ENCODE results near the gene RGL2.
"Not testable (repeated sequence)": the region's sequence is repeated elsewhere in the genome, so short reads cannot be mapped to it uniquely, and the experiment has no call there.

The RGL2 gene, protein sequence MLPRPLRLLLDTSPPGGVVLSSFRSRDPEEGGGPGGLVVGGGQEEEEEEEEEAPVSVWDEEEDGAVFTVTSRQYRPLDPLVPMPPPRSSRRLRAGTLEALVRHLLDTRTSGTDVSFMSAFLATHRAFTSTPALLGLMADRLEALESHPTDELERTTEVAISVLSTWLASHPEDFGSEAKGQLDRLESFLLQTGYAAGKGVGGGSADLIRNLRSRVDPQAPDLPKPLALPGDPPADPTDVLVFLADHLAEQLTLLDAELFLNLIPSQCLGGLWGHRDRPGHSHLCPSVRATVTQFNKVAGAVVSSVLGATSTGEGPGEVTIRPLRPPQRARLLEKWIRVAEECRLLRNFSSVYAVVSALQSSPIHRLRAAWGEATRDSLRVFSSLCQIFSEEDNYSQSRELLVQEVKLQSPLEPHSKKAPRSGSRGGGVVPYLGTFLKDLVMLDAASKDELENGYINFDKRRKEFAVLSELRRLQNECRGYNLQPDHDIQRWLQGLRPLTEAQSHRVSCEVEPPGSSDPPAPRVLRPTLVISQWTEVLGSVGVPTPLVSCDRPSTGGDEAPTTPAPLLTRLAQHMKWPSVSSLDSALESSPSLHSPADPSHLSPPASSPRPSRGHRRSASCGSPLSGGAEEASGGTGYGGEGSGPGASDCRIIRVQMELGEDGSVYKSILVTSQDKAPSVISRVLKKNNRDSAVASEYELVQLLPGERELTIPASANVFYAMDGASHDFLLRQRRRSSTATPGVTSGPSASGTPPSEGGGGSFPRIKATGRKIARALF

DNA sequence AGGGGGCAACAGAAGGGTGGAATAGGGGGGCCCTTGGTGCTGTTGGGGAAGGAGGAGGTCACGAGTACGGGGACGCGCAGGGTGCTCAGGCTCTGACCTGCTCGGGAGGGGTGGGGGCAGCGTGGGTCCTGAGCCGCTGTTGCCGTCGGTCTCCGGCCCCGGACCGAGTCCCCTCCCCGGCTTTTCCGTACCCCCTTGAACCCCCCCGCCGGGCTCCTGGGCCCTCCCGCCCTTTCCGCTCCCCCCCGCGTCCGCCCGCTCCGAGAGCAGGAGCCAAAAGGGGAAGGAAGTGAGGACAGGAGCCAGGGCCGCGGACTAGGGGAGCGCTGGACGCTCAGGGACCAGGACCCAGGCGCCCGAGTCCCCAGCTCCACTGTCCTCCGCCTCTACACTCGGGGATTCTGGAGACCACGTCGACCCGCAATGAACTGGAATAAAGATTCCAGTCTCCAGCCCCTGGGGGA lies at the start of gene RGL2:
RGL2 (minus strand) TSS at position 170 of the 464 bp plus-strand sequence. CDS start 332 bp downstream, outside the sequence.
- DNase-seq = peak; percentile 58

DNA sequence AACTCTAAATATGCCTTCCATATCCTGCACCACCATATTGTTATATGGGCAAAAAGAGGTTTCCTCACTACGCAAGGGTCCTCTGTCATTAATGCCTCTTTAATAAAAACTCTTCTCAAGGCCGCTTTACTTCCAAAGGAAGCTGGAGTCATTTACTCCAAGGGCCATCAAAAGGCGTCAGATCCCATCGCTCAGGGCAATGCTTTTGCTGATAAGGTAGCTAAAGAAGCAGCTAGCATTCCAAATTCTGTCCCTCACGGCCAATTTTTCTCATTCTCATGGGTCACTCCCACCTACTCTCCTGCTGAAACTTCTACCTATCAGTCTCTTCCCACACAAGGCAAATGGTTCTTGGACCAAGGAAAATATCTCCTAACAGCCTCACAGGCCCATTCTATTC lies 49.1 kb upstream of the RGL2 start:
- no peak for DNase-seq

DNA sequence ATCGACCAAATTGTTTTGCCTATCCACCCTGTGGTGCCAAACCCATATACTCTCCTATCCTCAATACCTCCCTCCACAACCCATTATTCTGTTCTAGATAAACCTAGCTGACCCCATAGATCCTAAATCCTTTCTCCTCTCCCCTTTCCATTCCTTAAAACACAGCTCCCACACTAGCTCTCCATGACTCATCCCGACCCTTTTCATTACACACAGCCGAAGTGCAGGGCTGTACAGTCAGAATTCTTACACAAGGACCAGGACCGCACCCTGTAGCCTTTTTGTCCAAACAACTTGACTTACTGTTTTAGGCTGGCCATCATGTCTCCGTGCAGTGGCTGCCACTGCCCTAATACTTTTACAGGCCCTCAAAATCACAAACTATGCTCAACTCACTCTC lies 48.2 kb upstream of the RGL2 start:
- DNase-seq = not testable (repeated sequence)

DNA sequence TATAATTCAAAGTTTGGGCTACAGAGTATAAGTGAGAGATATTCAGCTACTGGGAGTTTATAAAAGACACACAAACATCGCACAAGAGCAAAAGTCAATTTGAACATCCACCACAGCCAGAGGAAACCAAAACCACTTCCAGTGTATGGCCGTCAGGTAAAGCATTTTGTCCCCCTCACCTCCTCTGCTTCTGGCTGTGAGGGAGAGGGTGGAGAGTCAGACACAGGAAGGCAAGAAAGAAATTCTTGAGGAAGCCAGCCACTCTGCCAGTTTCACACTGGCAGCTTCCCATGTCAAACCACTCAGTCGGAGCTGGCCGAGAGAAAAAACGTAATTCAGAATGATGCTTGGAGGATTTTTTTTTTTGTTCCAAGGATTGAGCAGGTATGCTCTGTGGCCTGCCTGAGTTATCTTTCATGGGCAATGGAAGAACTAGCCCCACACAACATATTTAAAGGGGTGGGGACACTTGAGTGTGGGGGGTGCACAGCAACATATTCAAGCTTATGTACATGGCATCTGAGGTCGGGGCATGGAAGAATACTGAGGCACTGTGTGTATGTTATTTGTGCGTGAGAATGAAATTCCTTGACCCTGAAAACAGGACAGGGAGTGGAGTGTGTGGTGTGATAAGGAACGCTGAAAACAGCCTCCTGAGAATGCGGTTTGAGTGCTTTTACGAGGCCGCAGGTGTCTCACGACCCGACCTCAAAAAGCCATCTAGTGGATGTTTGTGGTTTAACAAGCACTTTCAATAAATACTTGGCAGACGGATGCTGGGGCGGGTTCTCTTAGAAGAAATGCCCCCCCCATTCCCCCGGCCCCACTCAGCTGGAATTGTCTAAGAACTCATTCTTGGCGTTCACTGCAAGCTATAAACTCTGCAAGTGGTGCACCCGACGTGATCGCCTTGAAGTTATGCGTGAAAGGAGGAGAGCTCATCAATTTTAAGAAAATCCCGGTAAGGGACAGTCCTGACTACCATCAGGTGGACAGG lies 46.3 kb upstream of the RGL2 start:
- peak; percentile 70 for DNase-seq

DNA sequence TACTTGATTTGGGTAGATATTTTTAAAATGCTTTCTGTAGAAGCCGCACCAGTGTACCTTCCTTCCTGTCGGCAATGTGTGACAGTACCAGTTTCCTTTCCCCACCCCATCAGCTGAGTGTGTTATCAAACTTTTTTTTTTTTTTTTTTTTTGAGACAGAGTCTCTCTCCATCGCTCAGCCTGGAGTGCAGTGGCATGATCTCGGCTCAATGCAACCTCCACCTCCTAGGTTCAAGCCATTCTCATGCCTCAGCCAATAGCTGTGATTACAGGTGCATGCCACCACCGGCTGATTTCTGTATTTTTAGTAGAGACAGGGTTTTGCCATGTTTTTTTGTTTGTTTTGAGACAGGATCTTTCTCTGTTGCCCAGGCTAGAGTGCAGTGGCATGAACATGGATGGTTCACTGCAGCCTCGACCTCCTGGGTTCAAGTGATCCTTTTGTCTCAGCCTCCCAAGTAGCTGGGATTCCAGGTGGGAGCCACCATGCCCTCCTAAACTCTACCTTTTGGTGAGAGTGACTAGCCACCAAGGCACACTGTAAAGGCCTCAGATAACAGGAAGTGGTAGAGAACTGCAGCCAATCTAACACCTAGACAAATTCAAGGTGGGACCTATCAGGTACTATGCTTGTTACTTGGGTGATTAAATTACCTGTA lies 45.3 kb upstream of the RGL2 start:
- peak; percentile 41 for DNase-seq

DNA sequence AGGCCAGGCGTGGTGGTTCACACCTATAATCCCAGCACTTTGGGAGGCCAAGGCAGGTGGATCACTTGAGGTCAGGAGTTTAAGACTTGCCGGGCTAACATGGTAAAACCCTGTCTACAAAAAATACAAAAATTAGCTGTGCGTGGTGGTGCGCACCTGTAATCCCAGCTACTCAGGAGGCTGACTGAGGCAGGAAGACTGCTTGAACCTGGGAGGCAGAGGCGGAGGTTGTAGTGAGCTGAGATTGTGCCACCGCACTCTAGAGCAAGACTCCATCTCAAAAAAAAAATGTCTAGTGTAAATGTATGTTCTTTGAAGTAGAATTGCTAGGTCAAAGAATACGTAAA lies 44.8 kb upstream of the RGL2 start:
- DNase-seq = not testable (repeated sequence)

DNA sequence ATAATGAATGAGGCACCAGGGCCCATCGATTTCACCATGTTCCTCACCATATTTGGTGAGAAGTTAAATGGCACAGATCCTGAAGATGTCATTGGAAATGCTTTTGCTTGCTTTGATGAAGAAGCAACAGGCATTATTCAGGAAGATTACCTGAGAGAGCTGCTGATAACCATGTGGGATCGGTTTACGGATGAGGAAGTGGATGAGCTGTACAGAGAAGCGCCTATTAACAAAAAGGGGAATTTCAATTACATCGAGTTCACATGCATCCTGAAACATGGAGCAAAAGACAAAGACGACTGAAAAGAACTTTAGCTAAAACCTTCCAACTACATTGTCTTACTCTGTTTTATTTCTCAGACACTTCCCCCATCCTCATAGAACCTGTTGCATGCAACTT lies 40.5 kb upstream of the RGL2 start:
- no peak for DNase-seq

DNA sequence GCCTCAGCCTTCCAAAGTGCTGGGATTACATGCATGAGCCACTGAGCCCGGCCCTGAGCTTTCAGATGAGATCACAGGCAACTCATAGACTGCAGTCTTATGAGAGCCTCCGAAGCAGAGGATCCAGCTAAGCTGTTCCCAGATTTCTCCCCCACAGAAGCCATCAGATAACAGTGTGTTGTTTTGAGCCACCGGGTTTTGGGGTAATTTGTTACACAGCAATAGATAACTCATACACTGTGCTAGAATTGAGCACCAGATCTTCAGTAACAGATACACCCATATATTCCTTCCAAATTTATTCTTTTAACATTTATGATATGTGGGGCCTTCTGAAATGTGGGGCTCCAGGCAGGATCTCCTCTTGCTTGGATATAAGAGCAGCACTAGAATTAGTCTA lies 37.8 kb upstream of the RGL2 start:
- no peak for DNase-seq

DNA sequence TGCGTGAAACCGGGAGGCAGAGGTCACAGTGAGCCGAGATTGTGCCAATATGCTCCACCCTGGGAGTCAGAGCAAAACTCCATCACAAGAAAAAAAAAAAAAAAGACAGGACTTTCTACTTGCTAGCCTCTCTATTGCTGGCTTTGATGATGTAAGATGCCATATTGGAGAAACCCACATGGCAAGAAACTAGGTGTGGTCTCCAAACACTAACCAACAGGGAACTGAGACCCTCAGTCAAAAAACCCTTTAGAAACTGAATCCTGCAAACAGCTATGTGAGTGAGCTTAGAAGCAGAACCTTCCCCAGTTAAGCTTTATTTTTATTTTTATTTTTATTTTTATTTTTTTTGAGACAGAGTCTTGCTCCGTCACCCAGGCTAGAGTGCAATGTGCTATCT lies 37.2 kb upstream of the RGL2 start:
- no peak for DNase-seq

DNA sequence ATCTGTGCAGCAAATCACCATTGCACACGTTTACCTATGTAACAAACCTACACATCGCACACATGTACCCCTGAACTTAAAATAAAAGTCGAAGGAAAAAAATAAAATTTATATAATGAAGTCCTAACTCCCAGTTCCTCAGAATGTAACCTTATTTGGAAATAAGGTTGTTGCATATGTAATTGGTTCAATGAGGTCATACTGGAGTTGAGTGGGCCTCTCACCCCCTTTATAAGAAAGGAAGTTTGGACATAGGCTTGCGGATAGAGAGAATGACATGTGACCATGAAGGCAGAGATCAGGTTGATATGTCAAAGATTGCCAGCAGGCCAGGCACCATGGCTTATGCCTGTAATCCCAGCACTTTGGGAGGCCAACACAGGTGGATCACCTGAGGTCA lies 34.9 kb upstream of the RGL2 start:
- DNase-seq = no peak

DNA sequence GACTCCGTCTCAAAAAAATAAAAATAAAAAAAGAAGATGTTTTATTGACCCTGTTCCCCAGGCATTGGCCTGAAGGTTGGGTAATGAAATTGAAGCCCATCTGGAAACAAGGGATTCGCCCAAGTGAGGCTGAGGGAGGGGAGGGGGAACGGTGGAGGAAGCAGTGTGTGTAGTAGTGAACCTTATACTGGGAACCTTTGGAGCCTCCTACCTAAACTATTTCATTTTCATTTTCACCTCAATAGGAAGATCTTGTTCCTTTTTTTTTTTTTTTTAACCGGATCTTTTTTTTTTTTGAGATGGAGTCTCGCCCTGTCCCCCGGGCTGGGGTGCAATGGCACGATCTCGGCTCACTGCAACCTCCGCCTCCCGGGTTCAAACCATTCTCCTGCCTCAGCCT lies 32.0 kb upstream of the RGL2 start:
- DNase-seq = no peak

DNA sequence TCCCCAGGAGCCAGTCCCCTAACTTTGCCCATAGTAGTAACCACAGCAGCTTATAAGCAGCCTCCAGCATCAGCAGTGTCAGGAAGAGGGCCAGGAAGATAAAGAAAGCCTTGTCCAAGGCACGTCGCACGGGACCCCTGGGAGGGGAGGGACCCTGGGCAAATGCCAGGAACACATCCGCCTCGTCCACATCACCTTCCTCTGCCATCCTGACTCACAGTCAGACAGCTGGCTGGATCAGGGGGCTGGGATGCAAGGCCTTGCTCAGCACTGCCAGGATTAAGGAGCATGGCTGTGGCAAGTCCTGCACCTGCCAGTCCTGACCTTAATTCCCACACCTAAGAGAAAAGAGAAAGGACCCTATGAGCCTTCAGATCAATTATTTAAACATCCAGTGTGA lies 30.3 kb upstream of the RGL2 start:
- DNase-seq = no peak

DNA sequence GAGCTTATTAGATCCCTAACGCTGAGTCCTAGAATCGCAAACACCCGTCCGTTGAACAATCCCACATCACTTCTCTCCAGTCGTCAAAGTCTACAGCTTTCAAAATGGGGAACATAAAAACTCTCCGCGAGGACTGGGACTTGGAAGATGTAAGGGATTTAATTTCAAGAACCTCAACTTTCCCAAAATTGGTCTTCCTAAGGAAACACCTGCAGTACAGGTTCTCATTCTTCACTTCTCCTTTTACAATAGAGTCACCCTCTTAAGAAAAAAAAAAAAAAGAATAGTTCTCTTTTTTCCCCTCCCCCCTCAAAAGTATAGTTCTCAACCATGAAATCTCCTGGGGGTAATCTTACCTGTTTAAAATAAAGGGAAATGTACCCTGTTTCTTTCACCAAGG lies 25.4 kb upstream of the RGL2 start:
- no peak for DNase-seq

DNA sequence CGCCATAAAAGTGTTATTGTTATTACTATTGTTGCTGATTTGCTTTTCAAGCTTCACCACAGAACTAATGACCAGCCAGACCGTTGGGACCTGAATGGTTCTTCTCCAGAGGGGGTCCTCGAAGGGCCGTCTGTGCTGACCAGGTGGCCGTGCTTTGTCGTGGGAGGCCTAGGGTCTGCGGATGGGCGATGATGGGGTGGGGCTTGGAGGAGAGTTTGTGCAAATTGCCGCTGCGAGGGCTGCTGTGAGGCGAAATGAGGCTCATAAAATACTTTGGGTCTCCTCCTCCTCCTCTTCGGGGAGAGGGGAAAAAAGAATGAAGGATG lies 24.8 kb upstream of the RGL2 start:
- no peak for DNase-seq

DNA sequence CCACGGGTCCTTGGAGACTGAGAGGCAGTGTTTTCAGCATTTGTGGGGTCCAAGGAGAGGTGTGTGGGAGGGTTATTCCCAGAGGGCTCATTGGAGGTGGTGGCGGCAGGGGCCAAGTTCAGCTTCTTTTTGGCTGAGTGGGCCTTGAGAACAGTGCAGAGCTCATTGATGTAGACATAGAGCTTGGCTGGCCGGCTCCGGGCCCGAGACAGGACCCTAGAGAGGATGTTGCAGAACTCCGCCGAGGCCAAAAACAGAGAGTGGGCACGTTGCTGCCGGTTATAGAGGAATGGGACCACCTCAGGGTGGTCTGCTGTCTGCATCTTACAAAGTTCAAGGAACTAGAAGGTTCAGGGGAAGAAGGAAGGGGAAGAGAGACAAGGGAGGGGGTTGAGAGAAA lies 22.5 kb upstream of the RGL2 start:
- DNase-seq = no peak

DNA sequence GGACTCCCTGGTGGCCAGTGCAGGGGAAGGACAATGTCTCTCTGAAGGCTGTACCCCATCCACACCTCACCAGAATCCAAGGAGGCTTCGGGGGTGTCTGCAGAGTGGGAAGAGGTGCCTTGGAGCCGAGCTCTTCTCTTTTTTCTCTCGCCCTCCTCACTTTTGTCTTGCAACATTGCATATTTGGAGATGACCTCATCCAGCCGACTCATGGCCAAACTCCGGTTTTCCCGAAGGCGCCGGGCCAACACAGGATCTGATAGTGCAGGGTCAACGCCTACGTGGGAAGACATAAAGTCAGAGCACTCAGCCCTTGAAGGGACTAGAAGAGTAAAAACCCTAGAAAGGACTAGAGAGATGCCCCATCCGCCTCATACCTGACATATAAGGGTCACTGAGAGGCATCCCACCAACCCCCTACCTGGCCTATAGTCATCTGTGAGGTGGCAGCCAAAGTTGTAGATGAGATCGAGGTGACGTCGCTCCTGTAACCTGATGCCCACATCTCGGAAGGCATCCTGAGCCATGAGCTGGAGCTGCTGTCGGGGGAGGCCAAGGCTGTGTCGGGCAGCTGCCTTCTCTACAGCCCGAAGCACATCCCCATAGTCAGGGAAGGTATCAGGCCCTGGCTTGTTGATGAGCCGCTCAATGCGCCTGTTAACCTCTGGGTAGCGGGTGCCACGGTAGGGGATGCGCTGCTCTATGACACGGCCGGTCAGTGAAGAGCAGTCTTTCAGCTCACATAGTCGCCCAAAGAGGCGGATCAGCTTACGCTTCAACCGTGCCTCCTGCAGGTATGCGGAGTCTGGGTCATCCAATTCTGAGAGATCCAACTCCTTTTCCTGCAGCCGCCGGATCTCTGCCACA lies 21.8 kb upstream of the RGL2 start:
- DNase-seq = no peak

DNA sequence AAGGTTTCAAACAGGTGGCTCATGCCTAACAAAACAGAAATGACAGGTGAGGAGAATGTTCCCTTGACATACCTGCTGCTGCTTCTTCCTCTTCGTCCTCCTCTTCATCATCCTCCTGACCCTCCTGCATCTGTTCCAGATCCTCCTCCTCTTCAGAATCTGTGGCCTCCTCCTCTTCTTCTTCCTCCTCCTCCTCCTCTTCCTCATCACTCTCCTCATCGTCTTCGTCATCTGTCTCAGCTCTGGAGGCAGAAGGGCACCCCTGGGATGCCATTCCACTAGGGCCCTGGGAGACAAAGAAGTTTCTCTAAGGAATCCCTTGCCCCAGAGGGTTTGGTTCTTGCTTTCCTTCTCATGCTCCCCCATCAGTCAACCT lies 21.2 kb upstream of the RGL2 start:
- no peak for DNase-seq

DNA sequence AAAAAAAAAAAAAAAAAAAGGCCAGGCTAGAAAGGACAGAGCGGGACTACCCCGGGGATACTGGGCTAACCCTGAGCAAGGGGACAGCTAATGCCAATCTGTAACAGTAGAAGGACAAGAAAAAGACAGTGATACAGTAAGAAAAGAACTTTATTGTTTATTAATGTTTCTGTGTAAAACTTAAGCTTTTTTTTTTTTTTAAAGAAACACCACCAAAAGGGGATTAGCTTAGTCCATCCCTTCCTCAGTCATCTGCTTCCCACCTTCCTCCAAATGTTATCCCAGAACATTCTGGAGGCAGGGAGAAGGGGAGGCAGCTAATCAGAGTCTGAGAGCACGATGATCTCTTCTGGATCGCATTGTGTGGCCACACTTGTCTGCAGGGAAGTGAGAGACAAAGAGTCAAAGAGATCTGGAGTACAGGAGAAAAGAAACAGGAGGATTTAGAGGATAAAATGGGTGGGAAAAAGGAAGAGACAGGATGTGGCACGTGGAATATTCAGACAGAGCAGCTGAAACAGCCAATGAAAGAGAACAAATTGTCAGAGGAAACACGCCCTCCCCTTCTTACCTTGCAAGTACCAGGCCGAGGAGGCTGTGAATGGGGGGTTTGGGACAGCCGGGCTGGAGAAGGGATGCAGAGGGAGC lies 19.8 kb upstream of the RGL2 start:
- no peak for DNase-seq

DNA sequence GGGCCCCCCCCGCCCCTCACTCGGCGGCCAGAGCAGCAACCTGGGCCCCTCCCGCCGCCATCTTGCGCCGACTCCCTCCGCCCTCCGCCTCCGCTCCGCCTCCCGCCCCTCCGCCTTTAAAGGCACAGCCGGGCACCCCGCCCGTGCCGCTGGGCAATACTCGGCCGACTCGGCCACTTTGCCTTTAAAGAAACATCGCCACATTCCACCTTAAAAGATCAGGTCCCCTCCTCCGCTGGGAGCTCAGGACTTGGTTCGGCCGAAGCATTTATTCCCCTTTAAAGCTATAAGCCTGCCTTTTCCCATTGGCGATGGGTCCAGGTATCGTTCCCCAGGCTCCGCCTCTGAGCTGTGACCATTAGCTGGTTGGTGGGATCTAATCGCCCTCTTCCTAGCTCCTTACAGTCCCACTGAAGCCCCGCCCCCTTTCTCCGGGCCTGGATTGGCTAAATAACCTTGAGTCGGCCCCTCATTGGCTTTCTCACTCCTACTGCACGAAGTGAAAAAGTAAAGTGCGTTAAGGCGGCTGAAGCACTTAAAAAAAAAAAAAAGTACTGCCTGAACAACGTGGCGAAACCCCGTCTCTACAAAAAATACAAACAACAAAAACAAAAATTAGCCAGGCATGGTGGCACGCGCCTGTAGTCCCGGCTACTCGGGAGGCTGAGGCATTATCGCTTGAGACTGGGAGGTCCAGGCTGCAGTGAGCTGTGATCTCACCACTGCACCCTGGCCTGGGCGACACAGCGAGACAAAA lies 19.1 kb upstream of the RGL2 start, which contains the start of gene ZBTB22:
ZBTB22 (minus strand) TSS at position 76 of the 757 bp plus-strand sequence. CDS start 828 bp downstream, outside the sequence.
- DNase-seq = peak; percentile 98

DNA sequence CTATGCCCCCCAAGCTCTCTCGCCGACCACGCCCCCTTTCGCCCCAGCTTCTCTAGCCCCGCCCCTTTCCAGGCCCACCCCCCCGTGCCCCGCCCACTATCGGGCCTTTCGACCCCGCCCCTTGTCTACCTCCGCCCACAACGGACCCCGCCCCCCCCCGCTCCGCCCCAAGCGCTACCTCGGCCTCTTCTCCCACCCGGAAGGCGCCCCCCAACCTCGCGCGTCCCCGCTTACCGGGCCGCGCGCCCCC lies 18.6 kb upstream of the RGL2 start:
- no peak for DNase-seq

Data from activated CD4-positive, alpha-beta T cell treated with anti-CD3 and anti-CD28 coated beads for 48 hours (primary cell).